ENCODE data around the gene HNRNPA2B1.

- TF ChIP-seq CTCF (IDR thresholded peaks at IDR 0.05) (no peak), EP300 (IDR thresholded peaks at IDR 0.05) (no peak), POLR2A (IDR thresholded peaks at IDR 0.05) (no peak)
Measured at GRCh38 chr7:26182283-26182682, 18.3 kb downstream of the HNRNPA2B1 start.

Data from tibial nerve (tissue), 4 donors.